Measurements from ENCODE around the gene ABT1. TPM values are rescaled to one million over a fixed set of nuclear protein-coding genes. Genes with fewer than 3 reads are reported as not detected.

ABT1 gene
- total RNA-seq, 2 experiments from 2014 or later: 38.7 to 39.7 TPM

DNA sequence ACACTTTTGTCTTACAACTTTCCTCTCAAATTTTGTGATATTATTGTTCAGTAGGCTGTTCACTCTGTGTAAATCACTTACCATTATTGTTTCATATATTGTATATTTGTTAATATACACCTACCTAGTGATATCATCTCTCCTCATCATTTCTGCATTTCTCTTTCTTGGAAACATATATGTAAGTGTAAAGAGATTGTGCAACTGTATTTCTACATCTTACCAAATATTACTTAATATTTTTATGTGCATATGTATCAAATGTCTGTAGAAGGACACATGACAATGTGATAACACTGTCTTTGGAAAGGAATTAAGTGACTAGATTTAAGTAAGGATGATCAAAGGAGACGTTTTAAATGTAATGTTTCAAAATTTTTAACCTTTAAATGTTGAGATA lies 32.6 kb downstream of the ABT1 start:
- ChIA-PET POLR2A (no interaction called here), CTCF (no interaction called here)

DNA sequence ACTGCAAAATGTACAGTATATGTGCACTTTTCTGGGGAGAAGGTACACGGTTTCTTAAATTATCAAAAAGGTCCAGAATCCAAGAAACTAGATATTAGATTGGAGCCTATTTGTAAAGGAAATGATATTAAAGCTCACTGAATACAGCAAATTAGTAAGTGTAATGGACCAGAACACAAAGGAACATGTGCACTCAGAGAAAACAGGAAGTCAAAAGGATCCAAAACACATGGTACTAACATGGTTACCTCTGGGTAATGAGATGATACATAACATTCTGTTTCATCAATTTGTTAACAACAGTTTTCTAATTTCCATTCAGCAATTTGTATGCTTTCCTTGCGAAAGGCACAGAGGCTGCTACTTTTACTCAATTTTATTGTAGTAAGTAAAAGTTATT lies 44.1 kb downstream of the ABT1 start:
- POLR2A ChIA-PET: no interaction called here
- CTCF ChIA-PET: no interaction called here

DNA sequence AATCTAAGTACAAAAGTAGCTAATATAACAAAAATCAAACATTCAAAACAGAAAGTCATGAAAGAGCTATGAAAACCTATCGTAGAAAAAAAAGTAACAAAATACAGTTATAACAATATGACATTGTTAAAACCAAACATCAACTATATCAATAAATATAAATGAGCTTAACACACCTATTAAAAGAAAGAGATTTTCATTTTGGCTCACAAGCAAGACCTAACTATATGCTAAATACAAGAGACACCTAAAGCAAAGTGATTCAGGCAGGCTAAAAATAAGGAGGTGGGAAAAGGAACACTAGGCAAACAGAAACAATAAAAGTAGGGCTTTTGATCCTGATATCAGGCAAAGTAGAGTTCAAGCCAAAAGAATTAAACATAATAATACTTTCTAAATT lies 49.3 kb downstream of the ABT1 start:
- CTCF ChIA-PET: no interaction called here
- POLR2A ChIA-PET: no interaction called here

Other genes with a start within 250 kb of the ABT1 start
- gene BTN3A2, start 231.8 kb upstream of the ABT1 start, total RNA-seq: 10 to 100 TPM; 21.8 to 24.5 TPM
- gene BTN2A2, start 213.8 kb upstream of the ABT1 start, total RNA-seq: 10 to 100 TPM; 11.4 to 15.0 TPM
- gene BTN3A1, start 194.7 kb upstream of the ABT1 start, total RNA-seq: 10 to 100 TPM; 13.3 to 15.1 TPM
- 10 to 100 TPM; 18.1 to 19.0 TPM for gene BTN3A3, start 156.4 kb upstream of the ABT1 start, total RNA-seq
- 10 to 100 TPM; 21.9 to 22.7 TPM for gene BTN2A1, start 139.0 kb upstream of the ABT1 start, total RNA-seq
- under 1 TPM in 1 of 2 experiments, not detected in 1; 0.08 TPM for gene BTN1A1, start 96.7 kb upstream of the ABT1 start, total RNA-seq
- gene HMGN4, start 58.6 kb upstream of the ABT1 start, total RNA-seq: 10 to 100 TPM; 81.5 to 85.0 TPM
- 10 to 100 TPM; 11.1 to 14.4 TPM for gene ZNF322, start 62.8 kb downstream of the ABT1 start, total RNA-seq

All from activated CD8-positive, alpha-beta memory T cell treated with anti-CD3 and anti-CD28 coated beads for 36 hours (primary cell).